ENCODE measurements around the gene FMNL1. TPM values are rescaled to one million over a fixed set of nuclear protein-coding genes. Genes with fewer than 3 reads are reported as not detected.

Gene FMNL1
- total and polyA plus RNA-seq, 2 donors from 2014 or later: 2.3 to 32.9 TPM

- Histone ChIP-seq H3K9me3 (ENCODE audit: control insufficient read depth in 2 of 3, insufficient read depth in 1 of 3, low read length in 3 of 3) (no peaks in the 10 kb centered on the region), H3K4me1 (ENCODE audit: control insufficient read depth in 2 of 3, insufficient read depth in 2 of 3, low read depth in 1 of 3, low read length in 3 of 3) (peaks cover 0 to 2% (median 0%) of the 10 kb centered on the region in 3 donors), H3K36me3 (ENCODE audit: control insufficient read depth in 2 of 3, insufficient read depth in 3 of 3, low read length in 3 of 3) (no peaks in the 10 kb centered on the region), H3K9ac (ENCODE audit: low read length in 3 of 3) (no peak overlapping the region), H3K4me3 (ENCODE audit: low read length in 3 of 3) (no peak overlapping the region), H3K27me3 (ENCODE audit: control insufficient read depth, insufficient read depth, low read length) (no peaks in the 10 kb centered on the region), H3K27ac (ENCODE audit: low read depth in 2 of 2, low read length in 2 of 2) (peak overlapping the region in 1 of 2 donors; percentile 47)
- no peak for TF ChIP-seq CTCF (IDR thresholded peaks at IDR 0.05; ENCODE audit: borderline replicate concordance, extremely low read depth, insufficient read depth)
- DNase-seq (peak in 3 of 5 donors; percentile 43 to 91 (median 56)), FAIRE-seq (no peak)
- intact Hi-C loops (cut with DNase I): loop anchor here (10.0 kb wide), 1 partner anchor 156 kb away; no protein-coding TSS in a partner anchor
Measured at GRCh38 chr17:45228763-45229539, 7.3 kb downstream of the FMNL1 start.

DNA sequence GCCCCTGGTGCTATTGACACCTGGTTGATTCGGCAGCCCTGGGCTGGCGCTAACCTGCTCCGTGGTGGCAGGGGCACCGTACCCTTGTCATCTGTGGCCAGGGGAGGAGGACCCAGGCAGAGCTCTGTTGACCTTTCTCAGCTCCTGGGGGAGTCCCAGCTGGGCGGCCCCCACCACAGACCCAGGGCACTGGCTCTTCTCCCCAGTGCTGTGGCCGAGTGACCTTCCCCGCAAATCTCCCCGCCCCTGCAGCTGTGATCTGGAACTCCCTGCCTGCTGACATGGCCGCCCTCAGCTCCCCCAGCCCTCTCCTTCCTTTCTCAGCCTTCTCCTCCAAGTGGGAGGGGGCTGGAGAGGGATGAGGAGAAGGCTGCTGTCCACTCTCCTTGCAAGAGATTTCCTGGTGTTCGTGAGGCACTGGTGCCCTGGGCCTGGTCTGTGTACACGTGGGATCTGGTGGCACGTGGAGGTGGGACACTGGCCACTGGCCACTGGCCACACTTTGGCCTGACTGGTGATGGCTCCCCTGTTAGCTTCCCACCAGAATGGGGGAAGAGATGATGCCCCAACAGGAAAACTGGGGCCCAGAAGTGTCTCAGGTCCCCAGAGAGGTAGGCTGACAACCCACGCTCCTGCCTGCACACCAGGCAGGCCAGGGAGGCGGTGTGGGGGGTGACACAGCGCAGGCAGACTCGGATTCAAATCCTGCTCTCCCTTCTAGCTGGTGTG, 8.2 kb downstream of the FMNL1 start:
- H3K27me3 ChIP-seq (ENCODE audit: control insufficient read depth, insufficient read depth, low read length): no peaks in the 10 kb centered on the region
- H3K9me3 ChIP-seq (ENCODE audit: control insufficient read depth in 2 of 3, insufficient read depth in 1 of 3, low read length in 3 of 3): no peaks in the 10 kb centered on the region
- H3K4me1 ChIP-seq (ENCODE audit: control insufficient read depth in 2 of 3, insufficient read depth in 2 of 3, low read depth in 1 of 3, low read length in 3 of 3): peaks cover 0 to 2% (median 0%) of the 10 kb centered on the region in 3 donors
- no peak overlapping the region for H3K9ac ChIP-seq (ENCODE audit: low read length in 3 of 3)
- DNase-seq (peak in 1 of 5 donors; percentile 43), FAIRE-seq (no peak)
- H3K36me3 ChIP-seq (ENCODE audit: control insufficient read depth in 2 of 3, insufficient read depth in 3 of 3, low read length in 3 of 3): no peaks in the 10 kb centered on the region
- H3K4me3 ChIP-seq (ENCODE audit: low read length in 3 of 3): no peak overlapping the region
- peak overlapping the region in 1 of 2 donors; percentile 47 for H3K27ac ChIP-seq (ENCODE audit: low read depth in 2 of 2, low read length in 2 of 2)
- no peak for TF ChIP-seq CTCF (IDR thresholded peaks at IDR 0.05; ENCODE audit: borderline replicate concordance, extremely low read depth, insufficient read depth)
- intact Hi-C loops (cut with DNase I): loop anchor here (10.0 kb wide), 1 partner anchor 155 kb away; no protein-coding TSS in a partner anchor

DNA sequence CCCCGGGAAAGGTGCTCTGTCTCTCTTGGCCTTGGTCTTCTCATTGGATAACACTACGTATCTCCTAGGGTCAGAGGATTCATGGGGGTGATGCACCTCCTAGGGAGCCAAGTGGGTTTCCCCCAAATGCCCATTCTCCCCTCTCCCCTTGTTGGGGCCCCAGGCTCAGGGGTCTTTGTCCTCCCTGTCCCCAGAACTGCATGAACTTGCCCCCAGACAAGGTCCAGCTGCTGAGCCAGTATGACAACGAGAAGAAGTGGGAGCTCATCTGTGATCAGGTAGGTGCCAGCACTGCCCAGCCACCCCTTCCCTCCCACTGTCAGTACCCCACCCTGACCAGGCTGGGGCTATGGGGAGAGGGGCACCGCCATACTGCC, 8.7 kb downstream of the FMNL1 start:
- DNase-seq (no peak), FAIRE-seq (no peak)
- Histone ChIP-seq H3K27ac (ENCODE audit: low read depth in 2 of 2, low read length in 2 of 2) (no peak overlapping the region), H3K36me3 (ENCODE audit: control insufficient read depth in 2 of 3, insufficient read depth in 3 of 3, low read length in 3 of 3) (no peaks in the 10 kb centered on the region), H3K4me1 (ENCODE audit: control insufficient read depth in 2 of 3, insufficient read depth in 2 of 3, low read depth in 1 of 3, low read length in 3 of 3) (peaks cover 0 to 2% (median 0%) of the 10 kb centered on the region in 3 donors), H3K9me3 (ENCODE audit: control insufficient read depth in 2 of 3, insufficient read depth in 1 of 3, low read length in 3 of 3) (no peaks in the 10 kb centered on the region), H3K27me3 (ENCODE audit: control insufficient read depth, insufficient read depth, low read length) (no peaks in the 10 kb centered on the region), H3K9ac (ENCODE audit: low read length in 3 of 3) (no peak overlapping the region), H3K4me3 (ENCODE audit: low read length in 3 of 3) (no peak overlapping the region)
- no peak for TF ChIP-seq CTCF (IDR thresholded peaks at IDR 0.05; ENCODE audit: borderline replicate concordance, extremely low read depth, insufficient read depth)
- intact Hi-C loops (cut with DNase I): no loop called here

All from kidney (tissue), 14 donors.